ENCODE measurements around the gene GPR61. TPM values are rescaled to one million over a fixed set of nuclear protein-coding genes. Genes with fewer than 3 reads are reported as not detected.

Gene GPR61
- polyA plus RNA-seq, 1 donor from 2014 or later, result 9.7 TPM

- H3K4me2 ChIP-seq (ENCODE audit: low read length), result no peak overlapping the region
- H3K4me3 ChIP-seq (ENCODE audit: low read length), result no peak overlapping the region
- no peaks in the 10 kb centered on the region for H3K27me3 ChIP-seq (ENCODE audit: insufficient read depth, low read depth, low read length)
- no peak overlapping the region for H3K9ac ChIP-seq (ENCODE audit: low read length)
- H3K79me2 ChIP-seq (replicated peaks; ENCODE audit: insufficient read depth, low read length), result no peaks in the 10 kb centered on the region
- H3K9me2 ChIP-seq (ENCODE audit: insufficient read depth, low read length), result no peaks in the 10 kb centered on the region
- H3K36me3 ChIP-seq (ENCODE audit: insufficient read depth, low read length), result peaks cover 13% of the 10 kb centered on the region
- no peak for TF ChIP-seq MXI1 (conservative IDR thresholded peaks at IDR 0.05; ENCODE audit: poor library complexity, severe bottlenecking)
- TF ChIP-seq EP300 (conservative IDR thresholded peaks at IDR 0.05; ENCODE audit: poor library complexity, severe bottlenecking), result no peak
- no peak for TF ChIP-seq EZH2 (IDR thresholded peaks at IDR 0.05; ENCODE audit: borderline replicate concordance, insufficient read depth, low read length, poor library complexity, severe bottlenecking)
- TF ChIP-seq CTCF (IDR thresholded peaks at IDR 0.05; ENCODE audit: poor library complexity, severe bottlenecking), result no peak
- H4K20me1 ChIP-seq (ENCODE audit: insufficient read depth), result no peaks in the 10 kb centered on the region
- H3F3A ChIP-seq (ENCODE audit: insufficient read depth, low read length, poor library complexity, severe bottlenecking), result no peaks in the 10 kb centered on the region
- no peak overlapping the region for H3K27ac ChIP-seq (ENCODE audit: low read length)
- no peak overlapping the region for H2AFZ ChIP-seq (ENCODE audit: low read depth, low read length)
- H3K9me3 ChIP-seq (ENCODE audit: low read length), result no peaks in the 10 kb centered on the region
Measured at GRCh38 chr1:109592916-109593315, 53.2 kb downstream of the GPR61 start.

GRCh38 chr1:109595531-109595930, 55.9 kb downstream of the GPR61 start:
- no peak for TF ChIP-seq TAF1 (IDR thresholded peaks at IDR 0.05; ENCODE audit: low read depth)
- no peak for TF ChIP-seq SMC3 (conservative IDR thresholded peaks at IDR 0.05; ENCODE audit: poor library complexity)
- TF ChIP-seq REST (IDR thresholded peaks at IDR 0.05; ENCODE audit: borderline replicate concordance), result no peak
- no peak for TF ChIP-seq RAD21 (conservative IDR thresholded peaks at IDR 0.05)
- TF ChIP-seq EP300 (conservative IDR thresholded peaks at IDR 0.05; ENCODE audit: poor library complexity, severe bottlenecking), result no peak
- no peak for TF ChIP-seq CTCF (IDR thresholded peaks at IDR 0.05; ENCODE audit: poor library complexity, severe bottlenecking)
- Histone ChIP-seq H3K4me2 (ENCODE audit: low read length) (no peak overlapping the region), H3K36me3 (ENCODE audit: insufficient read depth, low read length) (peaks cover 7% of the 10 kb centered on the region), H2AFZ (ENCODE audit: low read depth, low read length) (no peak overlapping the region), H3K9ac (ENCODE audit: low read length) (no peak overlapping the region), H3K79me2 (replicated peaks; ENCODE audit: insufficient read depth, low read length) (no peaks in the 10 kb centered on the region), H3K27me3 (ENCODE audit: insufficient read depth, low read depth, low read length) (no peaks in the 10 kb centered on the region), H3K9me2 (ENCODE audit: insufficient read depth, low read length) (no peaks in the 10 kb centered on the region), H4K20me1 (ENCODE audit: insufficient read depth) (no peaks in the 10 kb centered on the region), H3K4me3 (ENCODE audit: low read length) (no peak overlapping the region), H3K9me3 (ENCODE audit: low read length) (no peaks in the 10 kb centered on the region), H3K27ac (ENCODE audit: low read length) (no peak overlapping the region), H3F3A (ENCODE audit: insufficient read depth, low read length, poor library complexity, severe bottlenecking) (no peaks in the 10 kb centered on the region)

Small RNAs within 50 kb of the gene (small RNA-seq; reads per million reads assigned to genes)
- gene RNU6V, result 14.1 to 42.0 (median 26.3) reads per million in 3 experiments

Other genes with a start within 250 kb of the GPR61 start
- gene MYBPHL, start 232.9 kb upstream of the GPR61 start, polyA plus RNA-seq, result 0.78 and 1.6 TPM in 2 replicates
- 31.4 and 33.3 TPM in 2 replicates for gene SORT1, start 142.0 kb upstream of the GPR61 start, polyA plus RNA-seq
- 98.8 and 99.8 TPM in 2 replicates for gene PSMA5, start 113.4 kb upstream of the GPR61 start, polyA plus RNA-seq
- not detected in 2 replicates for gene SYPL2, start 73.3 kb upstream of the GPR61 start, polyA plus RNA-seq
- gene ATXN7L2, start 56.0 kb upstream of the GPR61 start, polyA plus RNA-seq, result 14.3 and 16.9 TPM in 2 replicates
- 7.2 and 9.2 TPM in 2 replicates for gene CYB561D1, start 45.8 kb upstream of the GPR61 start, polyA plus RNA-seq
- gene AMIGO1, start 30.1 kb upstream of the GPR61 start, polyA plus RNA-seq, result 12.0 and 12.6 TPM in 2 replicates
- gene GNAI3, start 8.7 kb downstream of the GPR61 start, polyA plus RNA-seq, result 10.6 and 10.9 TPM in 2 replicates
- 1.5 TPM in 1 of 2 replicates, not detected in the other for gene GNAT2, start 79.7 kb downstream of the GPR61 start, polyA plus RNA-seq
- 104 and 111 TPM in 2 replicates for gene AMPD2, start 80.0 kb downstream of the GPR61 start, polyA plus RNA-seq
- 0.06 and 0.71 TPM in 2 replicates for gene GSTM4, start 116.2 kb downstream of the GPR61 start, polyA plus RNA-seq
- gene GSTM2, start 128.2 kb downstream of the GPR61 start, polyA plus RNA-seq, result 6.8 and 10.2 TPM in 2 replicates
- gene GSTM1, start 147.9 kb downstream of the GPR61 start, polyA plus RNA-seq, result not detected in 2 replicates
- not detected in 2 replicates for gene GSTM5, start 172.4 kb downstream of the GPR61 start, polyA plus RNA-seq
- gene GSTM3, start 201.2 kb downstream of the GPR61 start, polyA plus RNA-seq, result 150 and 195 TPM in 2 replicates
- gene EPS8L3, start 224.1 kb downstream of the GPR61 start, polyA plus RNA-seq, result not detected in 2 replicates